ENCODE measurements around the gene TEX54.
A peak's percentile ranks its signal among the peaks of the same experiment; 100 is the strongest.

The TEX54 gene

GRCh38 chr11:62787005-62787759 is 45.5 kb downstream of the TEX54 start, which contains the start of gene TMEM179B:
Gene TMEM179B (plus strand): TSS chr11:62787402. CDS start chr11:62787432, 30 bp downstream.
- DNase-seq (ENCODE audit: low read depth): peak; percentile 99

DNA sequence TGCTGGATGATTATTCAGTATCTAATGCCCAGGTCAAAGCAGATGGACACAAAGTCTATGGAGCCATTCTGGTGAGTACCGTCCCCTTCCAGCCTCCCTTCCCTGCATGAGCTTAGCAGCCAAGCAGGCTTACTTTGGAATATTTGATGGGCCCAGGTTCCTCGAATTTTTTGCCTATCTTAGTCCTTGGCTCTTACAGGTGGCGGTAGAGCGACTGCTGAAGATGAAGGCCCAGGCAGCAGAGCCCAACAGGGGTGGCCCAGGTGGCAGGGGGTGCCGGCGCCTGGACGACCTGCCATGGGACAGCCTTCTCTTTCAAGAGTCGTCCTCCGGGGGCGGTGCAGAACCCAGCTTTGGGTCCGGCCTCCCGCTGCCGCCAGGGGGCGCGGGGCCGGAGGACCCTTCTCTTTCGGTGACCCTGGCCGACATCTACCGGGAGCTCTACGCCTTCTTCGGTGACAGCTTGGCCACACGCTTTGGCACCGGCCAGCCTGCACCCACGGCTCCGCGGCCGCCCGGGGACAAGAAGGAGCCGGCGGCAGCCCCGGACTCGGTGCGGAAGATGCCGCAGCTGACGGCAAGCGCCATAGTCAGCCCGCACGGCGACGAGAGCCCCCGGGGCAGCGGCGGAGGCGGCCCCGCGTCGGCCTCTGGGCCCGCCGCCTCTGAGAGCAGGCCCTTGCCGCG is 46.2 kb downstream of the TEX54 start:
- peak; percentile 70 for DNase-seq (ENCODE audit: low read depth)

DNA sequence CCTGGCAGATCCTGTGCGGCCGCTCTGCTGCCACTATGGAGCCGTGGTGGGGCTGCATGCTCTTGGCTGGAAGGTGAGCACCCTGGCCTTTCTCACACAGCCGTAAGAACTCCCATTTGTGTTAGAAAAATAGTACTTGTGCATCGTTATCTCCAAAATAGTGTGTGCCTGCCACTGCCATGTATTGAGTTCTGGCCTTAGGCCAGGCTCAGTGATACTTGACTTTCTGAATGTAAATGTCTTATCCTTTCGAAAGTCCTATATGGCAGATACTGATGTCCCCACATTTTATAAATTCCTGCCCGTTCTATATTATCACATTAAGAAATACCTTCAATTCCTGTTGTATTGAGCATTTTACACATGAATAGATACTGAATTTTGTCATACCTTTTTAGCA is 49.9 kb downstream of the TEX54 start:
- DNase-seq (ENCODE audit: low read depth): no peak

Data from stimulated activated CD8-positive, alpha-beta memory T cell treated with anti-CD3 and anti-CD28 coated beads, Interleukin-7, amount 100 ng/mL, for 24 hours (primary cell).